Fibroblast of the aortic adventitia (primary cell): ENCODE data around the gene MEF2C. TPM values are rescaled to one million over a fixed set of nuclear protein-coding genes. Genes with fewer than 3 reads are reported as not detected.

Experiments used
- DNase-seq: peaks from one replicate; pipeline ENCODE4 v3.0.0-alpha.2; 2010; ENCODE audit warnings: low read depth
- H3K4me3 ChIP-seq: 2 replicates; pipeline ENCODE4 v1.5.1; 2011; ENCODE audit warnings: low read depth, mild to moderate bottlenecking, control low read depth, low read length, moderate library complexity
- total RNA-seq: library from RNA; depleted of rRNA; stranded (reverse); fragments of >200 nt; gene quantifications from 2 replicates; pipeline ENCODE4 v1.2.3, GENCODE V29; 2012; ENCODE audit warnings: low replicate concordance
- TF ChIP-seq, protein P1 (sequence below): IDR thresholded peaks from 2 replicates; pipeline ENCODE4 v1.5.1; 2011; ENCODE audit warnings: mild to moderate bottlenecking, low read length, control low read depth, inconsistent platforms; ENCODE audit not compliant: insufficient read depth

Gene MEF2C
- total RNA-seq, 1 donor, result 38.6 TPM

GRCh38 chr5:88675168-88675707 is 207.7 kb downstream of the MEF2C start:
- no peak overlapping the region for H3K4me3 ChIP-seq
- no peak for DNase-seq

GRCh38 chr5:88674356-88675167 is 208.4 kb downstream of the MEF2C start:
- TF ChIP-seq, protein P1, sequence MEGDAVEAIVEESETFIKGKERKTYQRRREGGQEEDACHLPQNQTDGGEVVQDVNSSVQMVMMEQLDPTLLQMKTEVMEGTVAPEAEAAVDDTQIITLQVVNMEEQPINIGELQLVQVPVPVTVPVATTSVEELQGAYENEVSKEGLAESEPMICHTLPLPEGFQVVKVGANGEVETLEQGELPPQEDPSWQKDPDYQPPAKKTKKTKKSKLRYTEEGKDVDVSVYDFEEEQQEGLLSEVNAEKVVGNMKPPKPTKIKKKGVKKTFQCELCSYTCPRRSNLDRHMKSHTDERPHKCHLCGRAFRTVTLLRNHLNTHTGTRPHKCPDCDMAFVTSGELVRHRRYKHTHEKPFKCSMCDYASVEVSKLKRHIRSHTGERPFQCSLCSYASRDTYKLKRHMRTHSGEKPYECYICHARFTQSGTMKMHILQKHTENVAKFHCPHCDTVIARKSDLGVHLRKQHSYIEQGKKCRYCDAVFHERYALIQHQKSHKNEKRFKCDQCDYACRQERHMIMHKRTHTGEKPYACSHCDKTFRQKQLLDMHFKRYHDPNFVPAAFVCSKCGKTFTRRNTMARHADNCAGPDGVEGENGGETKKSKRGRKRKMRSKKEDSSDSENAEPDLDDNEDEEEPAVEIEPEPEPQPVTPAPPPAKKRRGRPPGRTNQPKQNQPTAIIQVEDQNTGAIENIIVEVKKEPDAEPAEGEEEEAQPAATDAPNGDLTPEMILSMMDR, result no peak
- no peak for DNase-seq
- H3K4me3 ChIP-seq, result peak overlapping the region; percentile 25

More at GRCh38 chr5:88675168-88675707, 207.7 kb downstream of the MEF2C start:
- TF ChIP-seq, protein P1, result no peak

GRCh38 chr5:88673253-88674105 is 209.5 kb downstream of the MEF2C start:
- DNase-seq, result no peak
- TF ChIP-seq, protein P1, result no peak
- no peak overlapping the region for H3K4me3 ChIP-seq

DNA sequence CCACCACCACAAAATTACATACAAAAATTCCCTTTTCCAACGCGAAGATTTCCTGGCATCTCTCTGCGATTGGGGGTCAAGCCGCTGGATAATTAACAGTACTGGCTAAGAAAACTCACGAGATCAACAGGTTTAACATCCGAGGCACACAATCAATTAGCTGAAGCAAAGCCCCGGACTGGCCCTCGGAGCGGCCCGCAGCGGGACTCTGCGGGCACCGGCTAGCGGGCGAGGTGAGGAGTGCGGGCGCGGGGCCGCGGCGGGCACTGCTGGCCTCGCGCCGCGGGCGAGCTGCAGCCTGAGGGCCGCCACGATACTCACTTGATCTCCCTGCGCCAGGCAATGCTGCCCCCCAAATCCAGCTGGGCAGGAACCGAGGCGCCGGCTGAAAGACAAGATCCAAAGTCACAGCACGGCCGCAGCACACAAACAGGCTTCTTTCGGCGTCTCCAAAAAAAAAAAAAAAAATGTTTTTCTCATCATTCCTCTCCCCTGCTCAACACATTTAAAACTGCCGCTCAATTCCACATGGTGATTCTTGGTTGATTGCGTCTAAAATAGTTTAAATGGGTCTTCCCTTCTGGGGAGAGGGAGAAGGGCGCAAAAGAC is 210.2 kb downstream of the MEF2C start:
- TF ChIP-seq, protein P1, result no peak
- no peak overlapping the region for H3K4me3 ChIP-seq
- no peak for DNase-seq

- no peak overlapping the region for H3K4me3 ChIP-seq
- TF ChIP-seq, protein P1, result no peak
- no peak for DNase-seq
Measured at GRCh38 chr5:88671505-88672499, 211.2 kb downstream of the MEF2C start.
